GM18873 (cell line): ENCODE data around the gene TMEM52.

Source experiments
- ATAC-seq: cut with Tn5 transposase; IDR thresholded peaks from one replicate; pipeline ENCODE4 v1.9.1; 2021; ENCODE audit warnings: mild to moderate bottlenecking, moderate library complexity, moderate number of reproducible peaks; ENCODE audit not compliant: unreplicated experiment, low FRiP score

The TMEM52 gene

GRCh38 chr1:1918901-1919303 lies at the start of gene TMEM52:
Gene TMEM52, minus strand, starts transcription at chr1:1919279. Its CDS starts 14 bp downstream, at chr1:1919265.
- ATAC-seq, result peak; percentile 7

GRCh38 chr1:1967879-1968278 lies 48.8 kb upstream of the TMEM52 start:
- no peak for ATAC-seq

- no peak for ATAC-seq
Measured at GRCh38 chr1:1967151-1967550, 48.1 kb upstream of the TMEM52 start.

- no peak for ATAC-seq
Measured at GRCh38 chr1:1966071-1966740, 47.1 kb upstream of the TMEM52 start.

GRCh38 chr1:1965546-1965945 lies 46.5 kb upstream of the TMEM52 start:
- ATAC-seq, result no peak

- no peak for ATAC-seq
Measured at GRCh38 chr1:1964811-1965210, 45.7 kb upstream of the TMEM52 start.

- no peak for ATAC-seq
Measured at GRCh38 chr1:1963570-1963969, 44.5 kb upstream of the TMEM52 start.

GRCh38 chr1:1962752-1963151 lies 43.7 kb upstream of the TMEM52 start:
- no peak for ATAC-seq

- ATAC-seq, result no peak
Measured at GRCh38 chr1:1960480-1961196, 41.6 kb upstream of the TMEM52 start.

GRCh38 chr1:1959840-1960479 lies 40.9 kb upstream of the TMEM52 start:
- no peak for ATAC-seq

GRCh38 chr1:1959459-1959839 lies 40.4 kb upstream of the TMEM52 start:
- no peak for ATAC-seq

- ATAC-seq, result no peak
Measured at GRCh38 chr1:1958071-1958541, 39.0 kb upstream of the TMEM52 start.

- ATAC-seq, result no peak
Measured at GRCh38 chr1:1957533-1957961, 38.5 kb upstream of the TMEM52 start.

GRCh38 chr1:1956586-1957532 lies 37.8 kb upstream of the TMEM52 start:
- ATAC-seq, result no peak

- no peak for ATAC-seq
Measured at GRCh38 chr1:1956101-1956500, 37.0 kb upstream of the TMEM52 start.

GRCh38 chr1:1955621-1956094 lies 36.6 kb upstream of the TMEM52 start:
- no peak for ATAC-seq

GRCh38 chr1:1954831-1955441 lies 35.9 kb upstream of the TMEM52 start:
- no peak for ATAC-seq

GRCh38 chr1:1954015-1954414 lies 34.9 kb upstream of the TMEM52 start:
- no peak for ATAC-seq

GRCh38 chr1:1950940-1951339 lies 31.9 kb upstream of the TMEM52 start:
- ATAC-seq, result no peak

GRCh38 chr1:1948783-1949182 lies 29.7 kb upstream of the TMEM52 start:
- ATAC-seq, result no peak
